HG03175 (cell line): Measurements from ENCODE around the gene PUS7.
"Not testable (repeated sequence)": the region's sequence is repeated elsewhere in the genome, so short reads cannot be mapped to it uniquely, and the experiment has no call there.

Source experiments
- ATAC-seq: cut with Tn5 transposase; IDR thresholded peaks from one replicate; pipeline ENCODE4 v1.9.1; 2021; ENCODE audit warnings: mild to moderate bottlenecking, moderate library complexity; ENCODE audit not compliant: unreplicated experiment

PUS7 gene

DNA sequence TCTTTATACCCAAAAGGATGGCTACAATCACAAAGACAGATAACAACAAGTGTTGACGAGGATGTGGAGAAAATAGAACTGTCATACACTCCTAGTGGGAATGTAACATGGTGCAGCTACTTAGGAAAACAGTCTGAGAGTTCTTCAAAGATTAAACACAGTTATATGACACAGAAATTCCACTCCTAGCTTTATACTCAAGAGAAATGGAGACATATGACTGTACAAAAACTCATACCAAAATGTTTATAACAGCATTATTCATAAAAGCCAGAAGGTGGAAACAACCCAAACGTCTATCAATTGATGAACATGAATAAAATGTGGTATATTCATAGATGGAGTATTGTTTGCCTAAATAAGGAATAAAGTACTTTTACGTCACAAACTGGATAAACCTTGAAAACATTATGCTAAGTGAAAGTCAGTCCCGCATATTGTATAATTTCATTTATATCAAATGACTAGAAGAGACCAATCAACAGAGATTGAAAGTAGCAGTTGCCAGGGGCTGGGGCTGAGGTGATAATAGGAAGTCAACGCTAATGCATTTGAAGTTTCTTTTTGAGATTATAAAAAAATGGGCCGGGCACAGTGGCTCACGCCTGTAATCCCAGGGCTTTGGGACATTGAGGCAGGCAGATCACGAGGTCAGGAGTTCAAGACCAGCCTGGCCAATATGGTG lies 71.8 kb downstream of the PUS7 start:
- no peak for ATAC-seq

DNA sequence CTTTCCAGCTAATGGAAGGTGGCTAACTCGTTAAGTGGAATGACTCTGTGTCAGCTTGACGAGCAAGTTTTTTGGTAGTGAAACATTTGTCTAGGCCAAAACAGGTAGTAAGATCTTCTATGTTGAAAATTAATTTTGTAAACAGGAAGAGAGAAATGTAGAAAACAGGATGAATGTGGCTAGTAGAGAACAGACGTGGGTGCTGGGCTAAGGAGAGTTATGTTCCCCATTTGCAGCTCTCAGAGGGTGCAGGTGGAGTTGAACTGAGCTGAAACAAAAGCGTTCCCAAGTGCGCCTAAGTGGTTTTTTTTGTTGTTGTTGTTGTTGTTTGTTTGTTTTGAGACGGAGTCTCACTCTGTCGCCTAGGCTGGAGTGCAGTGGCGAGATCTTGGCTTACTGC lies 73.9 kb downstream of the PUS7 start:
- peak; percentile 79 for ATAC-seq

DNA sequence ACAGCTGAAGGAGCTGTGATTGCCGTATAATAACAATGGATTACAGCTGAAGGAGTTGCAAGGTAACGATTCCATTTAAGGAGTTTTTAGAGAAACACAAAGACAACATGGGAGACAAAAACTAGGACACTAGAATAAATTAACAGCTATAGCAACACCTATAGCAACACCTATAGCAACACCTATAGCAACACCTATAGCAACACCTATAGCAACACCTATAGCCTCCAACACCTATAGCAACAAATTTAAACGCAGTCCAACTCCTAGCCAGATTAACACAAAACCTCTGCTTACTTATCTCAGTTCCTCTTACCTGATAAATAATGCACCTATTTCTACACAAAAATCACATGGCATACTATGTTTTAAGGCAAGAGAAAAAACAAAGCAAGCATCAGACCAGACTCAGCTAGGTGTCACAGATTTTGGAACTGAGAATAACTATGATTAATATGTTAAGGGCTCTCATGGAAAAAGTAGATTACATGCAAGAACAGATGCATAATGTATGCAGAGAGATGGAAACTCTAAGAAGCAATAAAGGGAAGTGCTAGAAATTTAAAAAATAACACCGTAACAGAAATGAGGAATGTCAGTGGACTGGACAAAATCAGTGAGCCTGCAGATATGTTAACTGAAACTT lies 77.6 kb downstream of the PUS7 start:
- no peak for ATAC-seq

GRCh38 chr7:105442214-105442613 lies 79.9 kb downstream of the PUS7 start:
- not testable (repeated sequence) for ATAC-seq

GRCh38 chr7:105439174-105439893 lies 82.7 kb downstream of the PUS7 start:
- ATAC-seq, result no peak

DNA sequence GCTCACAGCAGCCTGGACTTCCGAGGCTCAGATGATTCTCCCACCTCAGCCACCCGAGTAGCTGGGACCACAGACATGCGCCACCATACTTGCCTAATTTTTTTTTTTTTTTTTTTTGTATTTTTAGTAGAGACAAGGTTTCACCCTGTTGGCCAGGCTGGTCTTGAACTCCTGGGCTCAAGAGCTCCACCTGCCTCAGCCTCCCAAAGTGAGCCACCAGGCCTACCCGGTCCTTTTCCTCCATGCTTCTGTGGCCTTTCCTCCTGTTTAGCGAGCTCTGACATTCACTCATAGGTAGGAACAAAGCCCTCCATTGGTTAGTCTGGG lies 83.3 kb downstream of the PUS7 start:
- ATAC-seq, result no peak

DNA sequence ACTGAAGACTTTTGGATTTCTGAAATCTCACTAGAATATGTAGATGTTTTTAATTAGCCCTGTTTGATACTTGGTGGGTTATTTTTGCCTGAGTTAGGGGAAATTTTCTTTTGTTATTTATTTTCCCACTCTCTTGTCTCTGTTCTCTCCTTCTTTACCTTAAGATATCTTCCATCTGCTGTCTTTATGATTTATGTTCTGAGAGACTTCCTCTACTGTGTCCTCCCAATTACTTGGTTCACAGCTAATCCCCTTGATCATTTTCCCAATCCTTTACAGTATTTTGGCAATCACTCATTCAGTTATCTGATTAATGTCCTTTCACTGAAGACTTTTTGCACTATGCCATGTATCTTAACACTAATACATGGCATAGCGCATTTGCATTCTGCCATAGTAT lies 83.8 kb downstream of the PUS7 start:
- no peak for ATAC-seq

DNA sequence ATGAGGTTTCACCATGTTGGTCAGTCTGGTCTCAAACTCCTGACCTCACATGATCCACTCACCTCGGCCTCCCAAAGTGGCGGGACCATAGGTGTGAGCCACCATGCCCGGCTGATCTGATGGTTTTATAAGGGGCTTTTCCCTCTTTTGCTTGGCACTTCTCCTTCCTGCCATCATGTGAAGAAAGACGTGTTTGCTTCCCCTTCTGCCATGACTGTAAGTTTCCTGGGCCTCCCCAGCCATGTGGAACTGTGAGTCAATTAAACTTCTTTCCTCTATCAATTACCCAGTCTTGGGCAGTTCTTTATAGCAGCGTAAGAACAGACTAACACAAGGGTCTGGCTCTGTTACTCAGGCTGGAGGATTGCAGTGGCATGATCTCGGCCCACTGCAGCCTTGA lies 84.7 kb downstream of the PUS7 start:
- not testable (repeated sequence) for ATAC-seq

DNA sequence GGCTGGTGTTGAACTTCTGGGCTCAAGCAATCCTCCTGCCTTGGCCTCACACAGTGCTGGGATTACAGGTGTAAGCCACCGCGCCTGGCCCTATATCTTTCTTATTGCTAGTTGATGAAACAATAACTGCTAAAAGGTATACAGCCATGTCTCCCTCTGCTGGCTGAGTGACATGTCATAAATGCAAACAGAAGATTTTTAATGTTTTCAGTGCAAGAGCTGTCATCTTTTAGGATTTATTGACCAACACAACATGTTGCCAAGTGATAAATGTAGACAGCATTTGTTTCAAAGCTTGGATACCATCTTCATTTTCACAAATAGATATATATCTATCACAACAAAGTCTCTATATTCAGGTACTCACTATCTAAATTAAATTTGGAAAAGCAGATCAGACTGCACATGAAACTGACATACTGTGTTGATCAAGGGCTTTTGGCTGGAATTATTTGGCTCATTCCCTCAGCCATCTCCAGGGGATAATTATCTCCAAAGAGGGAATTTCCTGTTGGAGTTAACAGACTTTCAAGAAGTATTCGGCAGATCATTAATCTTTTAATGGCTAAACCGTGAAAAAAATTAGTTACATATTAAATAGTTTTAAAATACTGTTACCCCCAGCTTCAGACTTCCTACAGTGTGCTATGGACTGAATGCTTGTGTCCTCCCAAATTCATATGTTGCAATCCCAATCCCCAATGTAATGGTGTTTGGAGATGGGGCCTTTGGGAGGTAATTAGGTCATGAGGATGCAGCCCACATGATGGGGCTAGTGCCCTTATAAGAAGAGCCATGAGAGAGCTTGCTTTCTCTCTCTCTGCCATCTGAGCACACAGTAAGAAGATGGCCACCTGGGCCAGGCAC lies 92.1 kb downstream of the PUS7 start:
- ATAC-seq, result peak; percentile 63

GRCh38 chr7:105426606-105427146 lies 95.4 kb downstream of the PUS7 start:
- ATAC-seq, result no peak

DNA sequence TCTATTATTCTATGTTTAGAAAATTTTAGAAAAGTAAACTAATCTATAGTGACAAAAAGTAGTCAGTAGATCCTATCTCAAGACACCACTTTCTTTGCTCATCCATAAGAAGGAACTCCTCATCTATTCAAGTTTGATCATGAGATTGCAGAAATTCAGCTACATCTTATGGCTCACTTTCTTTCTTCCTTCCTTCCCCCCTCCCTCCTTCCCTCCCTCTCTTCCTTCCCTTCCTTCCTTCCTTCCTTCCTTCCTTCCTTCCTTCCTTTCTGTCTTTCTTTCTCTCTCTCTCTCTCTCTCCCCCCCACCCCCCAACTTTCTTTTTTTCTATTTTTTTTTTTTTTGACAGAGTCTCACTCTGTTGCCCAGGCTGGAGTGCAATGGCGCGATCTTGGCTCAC lies 98.1 kb downstream of the PUS7 start:
- no peak for ATAC-seq

DNA sequence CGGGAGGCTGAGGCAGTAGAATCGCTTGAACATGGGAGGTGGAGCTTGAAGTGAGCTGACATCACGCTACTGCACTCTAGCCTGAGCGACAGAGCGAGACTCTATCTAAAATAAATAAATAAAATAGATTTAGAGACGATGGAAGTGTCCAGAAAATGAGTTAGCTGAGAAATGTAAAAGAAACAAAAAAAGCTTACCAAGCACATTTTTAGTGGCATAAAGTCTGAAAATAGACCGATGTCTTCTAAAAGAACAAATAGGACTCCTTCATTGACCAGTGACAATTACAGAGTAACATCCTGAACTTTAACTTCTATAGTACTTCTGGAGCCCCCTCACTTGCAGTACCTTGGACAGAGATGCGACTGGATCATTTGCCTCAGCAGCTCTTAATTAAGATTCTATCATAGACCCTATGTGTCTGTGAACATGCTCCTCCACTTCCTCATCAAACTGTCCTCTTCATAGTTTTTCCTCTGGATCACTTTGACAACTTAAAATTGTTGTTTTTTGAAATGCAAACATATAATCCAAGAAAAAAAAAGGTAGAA lies 108.1 kb downstream of the PUS7 start:
- no peak for ATAC-seq

DNA sequence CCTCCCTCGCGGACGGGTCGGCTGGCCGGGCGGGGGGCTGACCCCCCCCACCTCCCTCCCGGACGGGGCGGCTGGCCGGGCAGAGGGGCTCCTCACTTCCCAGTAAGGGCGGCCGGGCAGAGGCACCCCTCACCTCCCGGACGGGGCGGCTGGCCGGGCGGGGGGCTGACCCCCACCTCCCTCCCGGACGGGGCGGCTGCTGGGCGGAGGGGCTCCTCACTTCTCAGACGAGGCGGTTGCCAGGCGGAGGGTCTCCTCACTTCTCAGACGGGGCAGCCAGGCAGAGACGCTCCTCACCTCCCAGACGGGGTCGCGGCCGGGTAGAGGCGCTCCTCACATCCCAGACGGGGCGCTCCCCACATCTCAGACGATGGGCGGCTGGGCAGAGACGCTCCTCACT lies 111.3 kb downstream of the PUS7 start:
- ATAC-seq, result not testable (repeated sequence)

GRCh38 chr7:105409775-105410174 lies 112.3 kb downstream of the PUS7 start:
- not testable (repeated sequence) for ATAC-seq

GRCh38 chr7:105408791-105409410 lies 113.2 kb downstream of the PUS7 start:
- no peak for ATAC-seq
